ENCODE measurements around the gene RNF224.

DNA sequence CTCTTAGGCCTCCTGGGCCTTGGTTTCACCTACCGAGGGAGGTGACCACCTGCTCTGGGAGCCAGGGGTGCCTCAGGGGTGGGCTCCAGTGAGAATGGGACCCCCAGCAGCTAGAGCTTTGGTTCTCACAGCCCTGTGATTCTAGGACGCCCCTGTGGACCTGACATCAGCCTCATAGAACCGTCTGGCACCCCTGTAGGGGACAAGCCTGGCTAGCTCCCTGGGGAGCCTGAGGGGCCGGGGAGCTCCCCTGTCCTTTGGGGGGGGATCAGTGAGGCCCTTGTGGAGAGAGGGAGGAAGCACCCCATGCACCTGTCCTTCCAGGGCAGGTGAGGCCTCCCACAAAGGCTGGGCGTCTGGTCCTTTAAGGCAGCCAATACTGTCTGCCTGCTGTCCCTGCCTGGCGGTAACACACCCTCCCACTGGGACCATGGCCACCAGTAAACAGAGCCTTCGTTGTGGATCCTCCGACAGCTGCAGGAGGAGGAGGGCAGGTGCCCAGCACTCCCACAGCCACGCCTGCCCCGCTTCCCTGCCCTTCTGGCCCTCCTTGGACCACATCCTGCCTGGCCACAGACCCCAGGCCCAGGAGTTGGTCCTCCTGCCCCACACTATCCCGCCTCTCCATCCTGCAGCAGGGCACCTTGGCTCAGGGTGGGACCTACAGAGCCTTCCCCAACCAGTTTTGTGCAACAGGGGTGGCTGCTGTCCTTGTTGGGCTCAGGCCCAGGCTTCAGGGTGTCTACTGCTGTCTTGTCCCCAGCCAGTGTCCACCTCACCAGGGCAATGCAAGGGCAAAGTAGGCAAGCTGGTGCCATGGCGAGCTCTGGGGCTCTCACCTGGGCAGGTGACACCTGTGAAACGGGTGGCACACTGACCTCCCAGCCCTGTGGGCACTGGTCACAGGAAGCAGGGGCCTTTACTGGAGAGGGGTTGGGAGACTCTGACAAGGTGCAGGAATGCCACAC lies 10.7 kb downstream of the RNF224 start:
- no peak for TF ChIP-seq YY1 (IDR thresholded peaks at IDR 0.05)
- TF ChIP-seq, protein P1, sequence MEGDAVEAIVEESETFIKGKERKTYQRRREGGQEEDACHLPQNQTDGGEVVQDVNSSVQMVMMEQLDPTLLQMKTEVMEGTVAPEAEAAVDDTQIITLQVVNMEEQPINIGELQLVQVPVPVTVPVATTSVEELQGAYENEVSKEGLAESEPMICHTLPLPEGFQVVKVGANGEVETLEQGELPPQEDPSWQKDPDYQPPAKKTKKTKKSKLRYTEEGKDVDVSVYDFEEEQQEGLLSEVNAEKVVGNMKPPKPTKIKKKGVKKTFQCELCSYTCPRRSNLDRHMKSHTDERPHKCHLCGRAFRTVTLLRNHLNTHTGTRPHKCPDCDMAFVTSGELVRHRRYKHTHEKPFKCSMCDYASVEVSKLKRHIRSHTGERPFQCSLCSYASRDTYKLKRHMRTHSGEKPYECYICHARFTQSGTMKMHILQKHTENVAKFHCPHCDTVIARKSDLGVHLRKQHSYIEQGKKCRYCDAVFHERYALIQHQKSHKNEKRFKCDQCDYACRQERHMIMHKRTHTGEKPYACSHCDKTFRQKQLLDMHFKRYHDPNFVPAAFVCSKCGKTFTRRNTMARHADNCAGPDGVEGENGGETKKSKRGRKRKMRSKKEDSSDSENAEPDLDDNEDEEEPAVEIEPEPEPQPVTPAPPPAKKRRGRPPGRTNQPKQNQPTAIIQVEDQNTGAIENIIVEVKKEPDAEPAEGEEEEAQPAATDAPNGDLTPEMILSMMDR (IDR thresholded peaks at IDR 0.05; ENCODE audit: low read depth, low read length, missing input control) = no peak
- TF ChIP-seq RAD21 (IDR thresholded peaks at IDR 0.05) = no peak
- no peak for TF ChIP-seq RXRA (IDR thresholded peaks at IDR 0.05)
- TF ChIP-seq, protein P2, sequence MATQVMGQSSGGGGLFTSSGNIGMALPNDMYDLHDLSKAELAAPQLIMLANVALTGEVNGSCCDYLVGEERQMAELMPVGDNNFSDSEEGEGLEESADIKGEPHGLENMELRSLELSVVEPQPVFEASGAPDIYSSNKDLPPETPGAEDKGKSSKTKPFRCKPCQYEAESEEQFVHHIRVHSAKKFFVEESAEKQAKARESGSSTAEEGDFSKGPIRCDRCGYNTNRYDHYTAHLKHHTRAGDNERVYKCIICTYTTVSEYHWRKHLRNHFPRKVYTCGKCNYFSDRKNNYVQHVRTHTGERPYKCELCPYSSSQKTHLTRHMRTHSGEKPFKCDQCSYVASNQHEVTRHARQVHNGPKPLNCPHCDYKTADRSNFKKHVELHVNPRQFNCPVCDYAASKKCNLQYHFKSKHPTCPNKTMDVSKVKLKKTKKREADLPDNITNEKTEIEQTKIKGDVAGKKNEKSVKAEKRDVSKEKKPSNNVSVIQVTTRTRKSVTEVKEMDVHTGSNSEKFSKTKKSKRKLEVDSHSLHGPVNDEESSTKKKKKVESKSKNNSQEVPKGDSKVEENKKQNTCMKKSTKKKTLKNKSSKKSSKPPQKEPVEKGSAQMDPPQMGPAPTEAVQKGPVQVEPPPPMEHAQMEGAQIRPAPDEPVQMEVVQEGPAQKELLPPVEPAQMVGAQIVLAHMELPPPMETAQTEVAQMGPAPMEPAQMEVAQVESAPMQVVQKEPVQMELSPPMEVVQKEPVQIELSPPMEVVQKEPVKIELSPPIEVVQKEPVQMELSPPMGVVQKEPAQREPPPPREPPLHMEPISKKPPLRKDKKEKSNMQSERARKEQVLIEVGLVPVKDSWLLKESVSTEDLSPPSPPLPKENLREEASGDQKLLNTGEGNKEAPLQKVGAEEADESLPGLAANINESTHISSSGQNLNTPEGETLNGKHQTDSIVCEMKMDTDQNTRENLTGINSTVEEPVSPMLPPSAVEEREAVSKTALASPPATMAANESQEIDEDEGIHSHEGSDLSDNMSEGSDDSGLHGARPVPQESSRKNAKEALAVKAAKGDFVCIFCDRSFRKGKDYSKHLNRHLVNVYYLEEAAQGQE (IDR thresholded peaks at IDR 0.05) = no peak
- no peak for TF ChIP-seq MAX (IDR thresholded peaks at IDR 0.05)
- TF ChIP-seq FOXA1 (IDR thresholded peaks at IDR 0.05) = no peak
- TF ChIP-seq NR2F2 (IDR thresholded peaks at IDR 0.05) = no peak
